ENCODE measurements around the gene IFIH1.

GRCh38 chr2:162301877-162302276 lies 16.6 kb downstream of the IFIH1 start:
- TF ChIP-seq CTCF (IDR thresholded peaks at IDR 0.05) = no peak
- no peak for TF ChIP-seq POLR2A (IDR thresholded peaks at IDR 0.05)
- TF ChIP-seq POLR2AphosphoS5 (IDR thresholded peaks at IDR 0.05; ENCODE audit: insufficient read depth in 1 of 2, low read depth in 1 of 2) = no peak

Measured in vagina (tissue), 2 donors.